Brain pericyte (primary cell): ENCODE results near the gene ARSG.

ENCODE experiments used
- DNase-seq: peaks from one replicate; pipeline ENCODE4 v3.0.0-alpha.2; 2012; ENCODE audit warnings: low read depth, low spot score

The ARSG gene

DNA sequence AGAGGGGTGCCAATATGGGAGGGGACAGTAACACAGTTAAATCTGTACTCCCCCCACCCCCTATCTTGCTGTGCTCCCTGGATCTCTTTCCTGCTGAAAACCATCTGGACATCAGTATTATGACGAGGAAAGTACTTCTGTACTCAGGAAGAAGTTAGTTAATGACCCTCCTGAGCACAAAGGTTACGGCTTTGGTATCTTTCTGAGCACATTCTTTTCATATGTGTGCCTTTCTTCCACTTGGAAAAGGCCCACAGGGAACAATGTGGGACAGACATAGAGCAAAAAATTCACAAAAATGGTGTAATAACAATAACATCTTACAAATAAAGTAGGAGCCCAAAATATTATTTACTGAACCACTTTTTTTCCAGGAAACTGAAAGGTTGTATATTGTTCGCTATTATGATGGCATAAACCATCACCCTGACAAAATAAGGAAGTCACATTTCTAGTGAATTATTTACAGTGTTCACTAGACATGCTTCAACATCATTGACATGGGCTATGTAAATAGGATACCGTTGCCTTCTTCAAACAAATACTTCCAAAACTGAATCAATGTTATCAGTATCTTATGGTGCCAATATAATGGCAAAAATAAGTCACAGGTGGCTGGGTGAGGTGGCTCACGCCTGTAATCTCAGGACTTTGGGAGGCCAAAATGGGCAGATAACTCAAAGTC is 160.5 kb downstream of the ARSG start:
- DNase-seq = no peak

DNA sequence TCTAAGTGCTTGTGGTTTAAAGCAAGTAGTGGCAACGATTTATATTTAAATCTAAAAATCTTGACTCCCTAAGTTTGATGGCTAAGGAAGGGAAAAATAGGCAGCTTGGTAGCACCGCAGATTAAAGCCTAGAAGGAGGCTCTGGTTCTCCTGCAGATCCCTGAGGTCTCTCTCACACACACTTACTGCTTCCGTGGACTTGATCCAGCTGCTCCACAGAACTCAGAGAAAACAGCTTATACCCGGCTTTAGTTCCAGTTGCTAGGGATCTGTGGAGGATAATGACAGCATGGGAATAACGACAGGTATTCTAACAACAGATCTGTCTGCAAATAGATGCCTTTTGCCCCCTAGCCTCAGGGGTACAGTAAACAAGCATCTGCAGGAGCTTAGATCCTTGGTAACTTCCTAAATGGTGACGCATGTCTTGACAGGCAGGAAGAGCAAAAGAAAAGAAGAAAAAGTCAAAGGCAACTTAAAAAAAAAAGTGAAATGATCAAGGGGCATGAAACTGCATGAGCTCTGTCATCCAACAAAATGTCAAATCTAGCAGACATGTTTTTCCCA is 161.5 kb downstream of the ARSG start:
- DNase-seq = no peak

DNA sequence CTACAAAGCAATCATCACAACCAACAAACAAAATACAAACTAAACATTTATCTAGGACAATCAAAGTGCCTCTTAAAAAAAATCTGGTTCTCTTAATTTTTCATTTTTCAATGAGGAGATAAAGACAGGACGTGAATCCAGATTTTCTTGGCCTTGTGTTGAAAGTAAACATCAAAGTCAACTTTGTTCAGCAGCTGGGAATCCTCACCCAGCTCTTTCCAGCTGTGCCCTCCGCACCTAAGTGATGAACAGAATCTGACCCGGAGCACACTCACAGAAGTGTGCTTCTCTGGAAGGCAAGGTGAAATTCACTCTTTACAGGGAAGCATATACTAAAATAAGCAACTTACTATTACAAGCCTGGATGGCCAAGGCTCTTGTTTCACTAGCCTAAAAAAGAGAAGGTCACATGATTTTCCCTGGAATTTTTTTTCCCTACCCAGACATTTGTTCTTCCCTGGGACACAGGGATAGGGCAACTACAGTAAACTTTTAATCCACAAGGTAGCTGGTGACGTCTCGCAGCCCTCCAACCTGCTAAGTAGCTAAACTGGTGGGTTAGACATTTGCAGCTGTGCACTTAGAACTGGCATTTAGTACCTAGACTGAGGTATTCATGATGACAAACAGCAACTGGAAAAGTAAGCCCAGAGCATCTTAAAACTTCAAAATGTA is 162.8 kb downstream of the ARSG start:
- no peak for DNase-seq

DNA sequence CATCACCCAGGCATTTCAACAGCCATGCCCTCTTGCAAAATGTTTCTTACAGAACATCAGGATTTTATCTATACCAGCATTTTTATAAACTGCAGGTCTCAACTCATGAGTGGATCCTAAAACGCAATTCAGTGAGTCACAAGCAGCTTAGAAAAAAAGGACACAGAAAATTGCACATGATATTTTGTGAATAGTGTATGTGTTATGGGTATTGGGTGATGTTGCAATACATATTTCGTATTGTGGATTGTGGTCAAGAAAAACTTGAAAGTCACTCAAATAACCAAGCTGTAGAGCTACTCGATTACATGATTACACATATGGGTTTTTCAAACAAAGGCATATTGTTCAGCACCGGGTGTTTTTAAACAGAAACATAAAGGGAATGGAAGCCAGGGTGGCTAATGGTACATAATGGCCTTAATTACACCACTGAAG is 164.6 kb downstream of the ARSG start:
- no peak for DNase-seq

DNA sequence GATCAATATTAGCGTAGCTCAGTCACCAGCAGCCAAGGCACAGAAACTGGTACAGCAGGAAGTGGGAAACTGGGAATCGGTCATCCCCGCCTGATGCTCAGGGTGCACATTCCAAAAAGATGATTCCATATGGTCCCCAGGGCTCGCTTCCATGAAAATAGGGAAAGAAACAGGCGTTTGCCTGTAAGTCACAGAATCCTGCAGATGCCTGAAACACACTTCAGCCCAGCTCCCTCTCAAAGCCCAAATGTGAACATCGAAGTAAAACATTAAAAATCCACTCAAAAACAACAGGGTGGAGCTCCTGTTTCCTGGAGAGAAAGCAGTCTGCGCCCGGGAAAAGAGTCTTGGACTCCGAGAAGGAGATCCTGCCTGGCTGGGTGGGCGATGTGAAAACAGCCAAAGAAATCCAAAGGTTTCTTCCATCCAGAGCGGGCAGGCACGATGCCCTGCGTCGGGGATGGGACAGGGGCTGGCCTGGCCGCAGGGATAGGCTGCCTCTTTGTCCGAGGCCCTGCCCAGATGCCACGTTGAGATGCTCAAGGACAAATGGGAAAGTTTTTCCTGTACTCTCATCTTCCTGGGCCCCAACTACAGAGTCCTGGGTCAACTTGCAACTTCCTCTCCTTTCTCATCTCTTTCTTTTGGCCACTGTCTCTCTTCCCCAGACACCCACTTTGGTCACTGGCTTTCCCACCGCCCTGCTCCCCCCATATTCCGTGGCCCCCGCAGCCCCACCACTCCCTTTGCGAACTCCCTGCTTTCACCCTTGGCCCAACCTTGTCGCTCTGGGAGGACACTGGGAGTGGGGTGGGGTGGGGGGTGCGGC is 165.3 kb downstream of the ARSG start:
- DNase-seq = peak; percentile 70

DNA sequence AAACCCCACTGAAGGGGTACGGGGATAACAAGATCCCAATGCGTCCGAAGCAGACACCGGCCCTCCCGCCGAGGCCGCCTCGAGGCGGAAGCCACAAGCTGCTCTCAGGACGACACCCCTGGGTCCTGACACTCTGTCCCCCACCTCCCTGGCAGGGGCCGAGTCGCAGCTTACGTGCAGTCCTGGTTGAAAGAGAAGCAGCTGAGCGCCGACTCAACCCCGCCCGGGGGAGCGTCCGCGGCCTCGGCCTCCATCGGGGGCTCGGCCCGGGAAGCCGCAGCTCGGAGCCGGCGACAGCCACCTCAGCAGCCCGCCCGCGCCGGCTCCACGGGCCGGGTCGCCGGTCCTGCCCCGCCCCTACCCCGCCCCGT is 165.9 kb downstream of the ARSG start, which contains the start of gene WIPI1:
WIPI1 (minus strand) TSS at position 329 of the 371 bp plus-strand sequence; CDS start at position 254, 75 bp downstream.
- no peak for DNase-seq

DNA sequence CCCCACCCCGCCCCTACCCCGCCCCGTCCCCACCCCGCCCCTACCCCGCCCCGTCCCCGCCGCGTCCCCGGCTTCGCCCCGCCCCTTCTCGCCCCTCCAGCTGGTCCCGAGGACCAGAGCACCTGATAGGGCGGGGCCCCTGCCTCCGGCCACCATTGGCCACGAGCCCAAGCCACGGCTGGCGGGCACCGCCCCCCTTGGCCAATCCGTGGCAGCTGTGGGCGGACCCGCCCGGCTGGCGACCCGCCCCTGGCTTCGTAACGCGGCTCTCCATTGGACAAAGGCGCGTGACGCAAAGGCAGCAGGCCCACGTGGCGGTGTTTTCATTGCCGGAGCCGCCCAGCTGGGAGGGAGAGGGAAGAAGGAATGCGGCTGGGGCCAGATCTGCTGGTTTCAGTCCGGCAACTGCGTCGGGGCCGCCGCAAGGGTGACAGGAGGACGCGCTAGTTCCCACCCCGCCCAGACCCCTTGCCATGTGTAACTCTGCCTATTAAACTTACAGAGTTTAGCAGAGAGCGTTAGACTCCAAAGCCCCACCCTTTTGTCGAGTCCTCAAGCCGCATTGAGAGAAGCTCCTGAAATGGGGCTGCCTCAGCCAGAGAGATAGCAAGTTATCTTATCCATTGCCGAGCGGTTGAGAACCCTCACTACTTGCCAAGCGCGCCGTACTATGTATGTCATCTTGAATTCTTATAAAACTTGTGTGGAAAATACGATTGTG is 166.4 kb downstream of the ARSG start:
- peak; percentile 98 for DNase-seq

DNA sequence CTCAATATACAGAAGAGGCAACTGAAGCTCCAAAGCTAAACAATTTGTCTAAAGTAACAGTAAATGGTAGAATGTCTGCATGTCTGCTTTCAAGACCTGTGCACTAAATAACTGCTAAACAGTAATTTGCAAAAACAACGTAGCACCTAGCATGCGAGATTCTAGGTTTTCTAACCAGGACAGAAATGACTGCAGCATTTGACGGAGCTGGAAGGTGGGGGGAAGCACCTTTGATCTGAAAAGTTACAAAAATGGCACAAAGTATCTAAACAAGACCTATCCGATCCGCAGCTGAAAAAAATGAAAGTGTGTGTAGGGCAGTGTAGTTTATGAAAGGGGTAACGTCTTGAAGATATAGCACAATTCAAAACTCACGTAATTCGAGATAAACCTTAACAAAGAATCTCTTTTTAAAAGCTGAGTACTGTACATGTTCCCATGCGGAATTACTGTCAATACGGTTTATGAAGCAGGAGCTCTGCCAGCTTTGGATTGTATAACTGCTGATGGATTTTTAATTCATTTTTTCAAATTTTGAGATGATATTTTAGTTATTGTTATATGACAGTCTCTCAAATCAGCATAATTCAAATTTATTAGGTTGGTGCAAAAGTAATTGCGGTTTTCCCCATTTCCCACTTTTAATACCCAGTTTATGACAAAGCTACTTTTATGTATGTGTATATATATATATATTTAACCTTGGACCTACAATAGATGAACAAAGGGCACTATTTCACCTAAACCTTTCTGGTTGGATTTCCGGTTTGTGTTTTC is 167.2 kb downstream of the ARSG start:
- no peak for DNase-seq

DNA sequence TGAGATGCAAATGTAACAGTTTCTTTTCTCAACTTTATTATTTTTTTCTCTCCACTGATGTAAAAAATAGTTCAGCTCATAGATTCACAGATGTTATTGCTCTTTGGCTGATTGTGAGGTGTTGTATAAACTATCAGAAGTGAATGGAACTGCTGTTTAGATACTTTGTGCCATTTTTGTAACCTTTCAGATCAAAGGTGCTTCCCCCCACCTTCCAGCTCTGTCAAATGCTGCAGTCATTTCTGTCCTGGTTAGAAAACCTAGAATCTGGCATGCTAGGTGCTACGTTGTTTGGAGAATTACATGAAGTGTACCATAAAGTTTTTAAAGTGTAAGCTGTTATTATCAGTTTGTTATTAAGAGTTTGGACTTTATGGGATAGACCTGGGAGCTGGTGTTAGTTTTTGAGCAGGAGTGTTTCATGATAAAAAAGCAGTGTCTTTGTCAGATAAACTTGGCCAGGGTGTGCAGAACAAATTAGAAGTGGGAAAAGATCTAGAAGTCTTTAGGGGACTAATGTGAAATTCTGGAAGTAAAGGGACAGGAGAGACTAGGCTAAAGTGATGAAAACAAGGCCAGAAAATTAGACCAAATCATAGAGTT is 167.8 kb downstream of the ARSG start:
- DNase-seq = no peak

DNA sequence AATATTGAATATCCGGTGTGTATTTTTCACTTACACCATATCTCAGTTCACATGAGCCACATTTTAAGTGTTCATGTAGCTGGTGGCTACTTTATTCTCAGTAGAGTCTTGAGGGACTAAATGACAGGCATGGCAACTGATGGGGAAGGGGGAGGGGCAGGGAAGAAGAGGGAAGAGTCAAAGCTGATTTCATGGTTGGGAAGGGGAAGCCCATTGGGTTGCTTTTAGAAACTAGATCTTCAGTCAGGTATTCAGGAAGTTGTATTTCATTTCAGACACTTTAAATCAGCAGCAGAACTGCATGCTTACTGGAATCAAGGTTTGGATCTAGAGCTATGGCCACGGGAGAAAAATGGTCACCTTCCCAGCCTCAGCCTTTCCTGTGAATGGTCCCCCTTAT is 168.9 kb downstream of the ARSG start:
- DNase-seq = no peak

DNA sequence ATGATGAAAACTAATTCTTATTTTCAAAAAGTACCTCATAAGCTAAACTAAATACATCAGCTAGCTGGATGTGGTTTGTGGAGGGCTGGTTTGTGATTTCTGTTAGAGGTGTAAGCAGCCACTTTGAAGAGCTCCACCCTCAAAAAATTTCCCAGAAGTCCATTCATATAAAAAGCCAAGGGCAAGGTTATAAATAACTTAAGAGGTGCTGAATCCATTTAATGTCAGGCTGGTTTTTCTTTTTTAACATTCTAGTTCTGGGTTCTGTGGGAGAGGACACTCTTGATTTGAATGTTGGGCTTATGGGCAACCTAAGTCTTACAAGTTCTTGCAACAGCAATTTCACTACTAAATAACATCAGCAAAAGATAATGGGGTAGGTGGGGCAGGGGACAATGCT is 169.4 kb downstream of the ARSG start:
- DNase-seq = no peak

DNA sequence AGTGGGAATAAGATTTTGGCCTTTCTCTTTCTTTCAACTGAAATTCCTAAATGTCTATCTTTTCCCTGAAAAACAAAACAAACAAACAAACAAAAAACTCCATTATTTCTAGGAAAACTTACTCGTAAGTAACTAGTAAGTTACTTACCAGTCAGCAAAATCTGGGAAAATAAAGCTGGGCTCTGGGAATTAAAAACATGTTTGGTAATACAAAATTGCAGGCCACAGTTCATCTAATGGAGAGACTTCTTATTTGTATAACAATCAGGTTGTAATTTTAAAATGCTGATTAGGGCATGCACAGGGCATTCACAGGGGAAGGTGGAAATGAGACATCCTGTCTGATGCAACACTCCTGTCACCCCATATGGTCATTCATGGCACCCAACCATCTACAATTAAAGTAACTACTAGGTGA is 169.8 kb downstream of the ARSG start:
- no peak for DNase-seq

DNA sequence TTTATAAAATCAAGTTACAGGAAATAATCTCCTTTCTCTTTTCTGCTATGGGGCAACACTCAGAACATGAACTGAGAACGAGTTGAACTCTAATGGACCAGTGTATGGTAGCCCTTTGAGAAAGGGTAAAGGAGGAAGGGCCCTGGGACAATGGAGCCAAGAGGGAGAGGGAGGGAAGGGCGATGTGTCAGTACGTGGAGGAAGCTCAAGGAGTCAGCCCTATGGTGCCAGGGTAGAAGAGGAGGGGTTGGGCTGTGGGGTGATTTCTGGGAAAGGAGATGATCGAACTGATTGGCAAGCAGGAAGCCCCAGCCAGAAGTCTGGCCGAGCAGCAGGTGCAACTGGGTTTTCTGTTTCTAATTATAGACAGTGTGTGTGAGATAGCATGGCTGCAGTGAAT is 170.3 kb downstream of the ARSG start:
- DNase-seq = no peak

DNA sequence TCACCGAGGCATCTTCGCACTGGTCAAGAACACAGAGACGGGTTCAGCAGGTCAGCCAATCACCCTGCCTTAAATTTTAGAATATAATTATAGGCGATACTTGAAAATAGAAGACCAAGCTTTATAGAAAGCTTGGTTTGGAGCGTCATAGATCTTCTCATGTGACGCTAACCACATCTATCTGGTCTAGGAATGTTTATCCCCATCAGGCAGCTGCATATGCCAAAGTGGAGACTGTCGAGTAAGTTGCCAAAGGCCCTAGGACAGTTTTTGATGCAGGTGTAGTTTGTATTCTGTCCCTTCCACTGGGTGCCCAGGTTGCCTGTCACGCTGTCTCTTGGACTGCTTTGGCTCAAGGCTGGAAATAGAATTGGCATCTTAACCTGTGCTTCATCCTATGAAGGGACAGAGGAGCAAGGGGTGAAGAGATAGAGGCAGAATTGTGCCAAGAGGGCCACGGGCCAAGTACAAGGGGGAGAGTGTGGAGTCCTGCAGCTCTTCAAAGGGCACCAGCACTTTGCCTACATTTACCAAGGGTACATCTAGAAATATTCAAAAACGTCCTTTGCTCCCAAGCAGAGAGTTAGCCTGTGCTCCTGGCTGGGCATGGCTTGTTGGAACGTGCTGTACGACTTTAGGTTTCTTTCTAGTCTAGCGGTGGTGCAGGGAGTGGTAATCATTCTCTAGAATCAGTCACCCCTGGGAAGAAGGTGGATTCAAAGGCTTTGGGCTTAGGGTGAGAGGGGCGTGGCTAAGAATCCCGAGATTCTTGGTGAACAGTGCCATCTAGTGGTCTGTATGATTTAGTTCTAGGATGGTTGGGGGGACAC is 171.3 kb downstream of the ARSG start:
- no peak for DNase-seq

DNA sequence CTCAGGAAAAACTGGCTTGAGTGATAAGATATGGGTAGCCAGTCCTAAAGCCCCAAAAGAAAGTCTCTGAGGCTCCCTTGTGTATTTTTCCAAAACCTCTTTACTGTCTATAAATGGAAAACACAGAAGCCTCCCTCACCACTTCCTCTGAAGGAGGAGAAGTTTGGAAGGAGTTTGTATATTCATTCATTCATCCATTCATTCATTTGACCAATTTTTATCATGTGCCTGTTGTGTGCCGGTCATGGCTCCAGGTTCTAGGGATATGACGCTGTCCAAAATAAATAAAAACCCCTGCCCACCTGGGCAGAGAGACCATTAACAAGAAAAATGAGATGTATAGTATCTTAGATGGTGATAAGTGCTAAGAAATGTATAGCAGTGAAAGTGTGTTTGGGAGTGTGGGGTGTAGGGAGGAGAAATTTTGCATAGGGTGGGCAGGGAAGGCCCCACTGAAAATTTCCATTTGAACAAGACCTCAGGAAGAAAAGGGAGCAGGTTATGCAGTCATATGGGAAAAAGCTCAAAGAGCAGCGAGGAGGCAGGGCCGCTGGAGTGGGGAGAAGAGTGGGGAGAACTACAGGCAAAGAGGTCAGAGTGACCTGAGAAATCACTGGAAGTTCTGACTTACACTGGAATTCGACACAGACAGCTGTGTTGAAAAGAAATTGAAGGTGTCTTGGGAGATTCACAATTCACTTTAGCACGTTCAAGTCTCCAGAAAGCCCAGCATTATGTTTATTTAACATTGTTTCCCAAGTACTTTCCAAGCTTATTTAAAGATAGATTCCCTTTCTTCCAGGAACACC is 172.1 kb downstream of the ARSG start:
- DNase-seq = no peak

DNA sequence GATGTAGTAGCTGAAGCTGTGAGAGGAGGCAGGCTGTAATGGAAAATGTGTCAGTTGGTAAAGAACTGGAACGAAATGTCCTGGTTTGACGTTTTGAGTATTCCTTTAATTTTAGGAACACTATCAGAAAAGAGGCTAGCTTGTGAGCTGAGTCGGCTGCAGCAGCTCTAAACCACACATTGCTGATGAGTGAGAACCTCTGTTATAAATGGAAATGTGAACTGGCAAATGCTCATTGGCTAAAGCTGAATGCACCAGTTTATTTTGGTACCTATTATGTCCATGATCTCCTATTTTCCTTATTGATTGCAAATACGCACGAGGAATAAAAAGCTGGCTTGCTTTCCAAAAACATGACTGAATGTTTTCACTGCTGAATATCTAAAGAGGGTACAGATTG is 177.0 kb downstream of the ARSG start:
- no peak for DNase-seq

DNA sequence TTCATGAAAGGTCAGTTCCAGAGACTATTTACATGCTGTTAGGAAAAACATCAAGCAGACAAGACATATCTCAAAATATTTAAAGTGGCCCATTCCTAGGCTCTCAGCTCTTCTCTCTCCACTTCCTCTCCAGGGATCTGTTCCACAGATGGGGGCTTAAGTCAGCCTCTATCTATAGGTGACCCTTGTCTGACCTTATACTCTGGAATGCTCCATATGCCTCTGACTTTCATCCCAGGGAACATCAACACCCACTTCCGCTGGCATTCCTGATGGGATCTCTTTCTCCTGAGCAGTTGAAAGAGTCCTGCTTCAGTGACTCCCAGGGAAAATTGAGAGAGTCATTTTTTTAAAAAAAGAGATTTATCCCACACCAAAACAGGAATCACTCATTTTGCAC is 177.5 kb downstream of the ARSG start:
- DNase-seq = no peak
